HG03039 (cell line): ENCODE results near the gene RPL9.
"Not testable (repeated sequence)": the region's sequence is repeated elsewhere in the genome, so short reads cannot be mapped to it uniquely, and the experiment has no call there.

Source experiments
- ATAC-seq: cut with Tn5 transposase; IDR thresholded peaks from one replicate; pipeline ENCODE4 v1.9.1; 2021; ENCODE audit warnings: mild to moderate bottlenecking, moderate library complexity; ENCODE audit not compliant: unreplicated experiment

RPL9 gene

DNA sequence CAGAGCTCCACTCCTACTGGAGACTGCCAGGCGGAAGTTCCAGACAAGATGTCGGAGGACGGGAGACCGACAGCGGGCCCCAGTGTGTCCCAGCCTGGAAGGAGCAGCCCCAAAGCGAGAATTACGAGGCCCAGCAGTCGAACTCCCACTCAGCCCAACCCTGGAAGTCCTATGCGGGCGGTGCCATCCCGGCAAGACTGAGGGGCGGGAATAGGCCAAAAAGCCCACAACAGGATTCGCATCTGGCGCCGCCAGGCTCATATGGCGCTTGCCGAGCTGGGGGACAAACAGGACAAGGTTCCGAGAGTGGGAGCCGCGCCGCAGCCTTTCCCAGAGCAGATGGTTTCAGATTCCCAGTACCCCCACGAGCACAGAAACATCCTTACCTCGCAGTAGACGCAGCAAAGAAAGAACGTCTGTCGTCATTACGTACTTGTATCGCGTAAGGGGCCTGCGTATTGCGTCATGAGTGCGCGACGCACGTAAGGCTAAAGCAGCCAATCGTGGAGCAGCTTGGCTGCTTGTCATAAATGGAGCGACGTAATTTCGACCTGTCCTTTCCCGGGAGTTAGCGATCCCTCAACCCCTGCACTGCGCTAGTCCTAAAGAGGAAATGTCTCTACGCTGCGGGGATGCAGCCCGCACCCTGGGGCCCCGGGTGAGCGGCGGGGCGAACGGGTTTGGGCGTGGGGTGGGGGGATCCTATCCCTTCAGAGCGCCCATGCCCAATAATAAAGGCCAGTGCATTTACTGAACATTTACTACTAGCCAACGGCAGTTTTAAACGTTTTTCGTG lies at the start of gene RPL9, which contains the start of gene LIAS:
RPL9 (minus strand) TSS at position 418 of the 796 bp plus-strand sequence. CDS start 483 bp downstream, outside the sequence.
LIAS (plus strand) TSS at position 552 of the 796 bp plus-strand sequence; CDS start at position 614, 62 bp downstream.
- ATAC-seq = peak; percentile 86

DNA sequence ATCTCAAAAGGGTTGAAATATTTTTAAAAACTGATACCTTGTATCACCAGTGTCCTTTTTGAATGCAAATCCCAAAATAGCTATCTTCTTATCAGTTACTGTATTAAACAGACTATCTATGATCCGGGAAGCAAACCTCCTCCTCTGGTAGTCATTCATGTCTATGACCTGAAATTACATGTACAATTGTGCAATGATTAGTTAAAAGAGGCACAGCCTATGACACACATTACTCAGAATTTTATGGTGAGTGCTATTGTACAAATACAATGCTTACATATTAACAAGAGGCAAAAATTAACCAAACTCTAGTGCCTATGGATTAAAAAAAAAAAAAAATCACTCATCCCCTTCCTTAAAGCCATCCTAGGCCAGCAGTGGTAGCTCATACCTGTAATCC lies 46.9 kb upstream of the RPL9 start:
- ATAC-seq = no peak

DNA sequence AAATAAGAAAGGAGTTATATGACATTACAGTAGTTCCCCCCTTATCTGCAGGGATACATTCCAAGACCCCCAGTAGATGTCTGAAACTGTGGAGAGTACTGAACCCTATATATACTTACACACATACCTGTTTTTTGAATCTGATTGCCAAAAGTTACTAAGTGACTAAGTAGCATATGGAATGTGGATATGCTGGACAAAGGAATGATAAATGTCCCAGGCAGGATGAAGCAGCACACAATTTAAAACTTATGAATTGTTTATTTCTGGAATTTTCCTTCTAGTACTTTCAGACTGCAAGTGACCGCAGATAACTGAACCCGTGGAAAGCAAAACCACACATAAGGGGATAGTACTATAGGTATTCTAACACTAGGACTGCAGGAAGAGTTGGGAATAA lies 45.8 kb upstream of the RPL9 start:
- ATAC-seq = no peak

DNA sequence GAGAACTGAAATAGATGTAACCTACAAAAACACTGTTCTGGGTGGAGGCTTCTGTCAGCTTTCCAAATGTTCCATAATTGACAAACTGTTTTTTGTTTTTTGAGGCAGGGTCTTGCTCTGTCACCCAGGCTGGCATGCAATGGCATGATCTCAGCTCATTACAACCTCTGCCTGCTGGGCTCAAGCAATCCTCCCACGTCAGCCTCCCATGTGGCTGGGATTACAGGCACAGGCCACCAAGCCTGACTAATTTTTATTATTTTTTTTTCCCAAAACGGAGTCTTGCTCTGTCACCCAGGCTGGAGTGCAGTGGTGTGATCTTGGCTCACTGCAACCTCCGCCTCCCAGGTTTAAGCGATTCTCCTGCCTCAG lies 43.9 kb upstream of the RPL9 start:
- not testable (repeated sequence) for ATAC-seq

DNA sequence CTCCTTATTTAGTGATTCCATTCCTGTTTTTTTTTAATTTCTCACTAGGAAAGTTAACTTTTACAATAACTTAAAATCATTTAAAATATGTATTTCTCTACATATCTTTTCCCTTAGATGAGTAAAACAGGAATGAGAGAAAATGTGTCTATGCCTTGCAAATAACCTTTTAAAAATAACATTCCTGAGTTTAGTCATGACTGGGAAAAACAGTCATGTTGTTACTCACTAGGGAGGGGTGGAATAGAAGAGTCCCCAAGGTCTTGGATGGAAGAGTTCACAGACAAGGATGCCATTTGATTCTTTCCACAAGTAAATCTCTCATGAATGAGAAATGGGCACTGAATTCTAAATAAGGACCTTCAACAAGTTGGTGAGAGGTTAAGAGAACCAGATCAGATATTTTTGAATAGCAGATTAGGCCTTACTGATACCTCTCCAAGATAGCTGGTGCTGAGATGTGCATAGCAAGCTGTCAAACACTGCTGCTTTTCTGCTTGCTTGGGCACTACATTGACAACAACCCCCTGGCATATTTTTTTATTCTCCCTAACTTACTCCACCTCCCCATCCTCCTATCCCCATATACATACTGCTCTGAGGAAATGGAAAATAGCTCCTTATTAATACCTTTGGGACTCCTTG lies 43.4 kb upstream of the RPL9 start:
- no peak for ATAC-seq

DNA sequence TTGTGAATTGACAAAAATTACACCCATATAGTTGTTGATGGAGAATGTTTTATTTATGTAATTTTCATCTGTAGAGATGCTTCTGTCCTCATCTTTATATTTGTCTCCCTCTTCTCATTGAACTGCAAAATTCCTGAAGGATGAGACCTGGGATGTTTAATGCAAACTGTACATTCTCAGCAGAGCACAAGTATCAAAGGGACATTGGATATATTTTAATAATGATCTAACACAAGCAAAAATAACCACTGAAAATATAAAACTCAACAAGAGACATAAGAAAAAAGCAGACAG lies 40.0 kb upstream of the RPL9 start:
- no peak for ATAC-seq

DNA sequence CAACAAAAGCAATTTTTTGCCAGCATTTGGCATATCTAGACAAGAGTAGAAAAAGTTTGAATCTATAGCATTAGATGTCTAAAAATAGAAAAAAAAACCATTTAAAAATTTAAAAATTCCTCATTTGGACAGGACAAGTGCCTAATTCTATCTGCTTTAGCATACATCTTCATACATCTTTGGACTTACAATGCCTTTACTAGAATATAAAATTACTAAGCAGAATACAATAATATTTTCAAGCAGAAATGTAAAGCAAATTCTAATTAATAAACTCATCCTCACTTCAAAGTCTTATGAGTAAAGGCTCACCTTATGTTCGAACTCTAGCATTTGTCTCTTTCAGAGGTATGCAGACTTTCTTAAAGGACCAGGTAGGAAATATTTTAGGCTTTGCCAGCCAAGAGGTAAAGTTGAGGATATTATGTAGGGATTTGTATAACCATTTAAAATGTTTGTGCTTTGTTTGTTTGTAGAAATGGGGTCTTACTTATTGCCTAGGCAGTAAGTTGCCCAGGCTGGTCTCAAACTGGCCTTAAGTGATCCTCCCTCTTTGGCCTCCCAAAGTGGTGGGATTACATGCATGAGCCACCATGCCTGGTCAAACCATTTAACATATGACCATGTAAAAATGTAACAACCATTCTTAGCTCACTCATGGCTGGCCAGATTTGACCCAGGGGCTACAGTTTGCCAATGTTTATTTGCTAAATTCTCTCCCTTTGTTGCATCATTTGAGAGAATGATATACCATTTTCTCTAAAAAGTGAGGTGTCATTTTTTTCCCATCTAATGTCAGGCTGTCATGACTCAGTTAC lies 39.4 kb upstream of the RPL9 start:
- ATAC-seq = no peak

DNA sequence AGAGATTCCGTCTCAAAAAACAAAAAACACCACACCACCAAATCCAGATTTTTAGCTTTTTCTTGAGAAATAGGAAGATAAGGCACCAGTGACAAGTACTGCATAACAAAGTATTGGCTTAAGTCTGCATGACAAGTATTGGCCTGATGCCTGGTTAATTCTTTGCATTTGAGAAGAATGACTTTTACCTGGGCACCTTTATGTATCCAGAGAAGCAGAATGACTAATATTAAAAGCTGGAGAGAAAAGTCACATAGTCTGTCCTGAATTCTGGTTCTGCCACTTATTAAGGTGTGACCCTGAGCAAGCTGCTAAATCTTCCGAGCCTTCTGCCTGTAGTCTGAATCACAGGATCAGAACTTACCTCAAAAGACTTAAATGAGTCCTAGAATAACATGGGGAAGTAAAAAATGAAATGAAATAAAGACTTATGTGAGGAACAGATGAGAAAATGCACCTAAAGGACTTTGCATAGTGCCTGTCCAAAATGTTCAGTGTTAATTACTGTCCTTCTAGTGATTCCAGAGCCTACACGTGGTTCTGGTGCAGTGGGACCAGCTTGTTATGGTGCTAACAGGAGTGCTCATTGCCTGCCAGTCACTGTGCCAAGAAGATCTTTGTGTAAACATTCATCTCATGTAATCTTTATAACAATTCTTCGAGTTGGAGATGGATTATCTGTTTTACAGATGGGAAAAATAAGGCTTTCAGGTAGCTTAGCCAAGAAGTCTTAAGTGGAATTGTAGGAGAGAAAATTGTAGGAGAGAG lies 36.9 kb upstream of the RPL9 start:
- ATAC-seq = no peak

DNA sequence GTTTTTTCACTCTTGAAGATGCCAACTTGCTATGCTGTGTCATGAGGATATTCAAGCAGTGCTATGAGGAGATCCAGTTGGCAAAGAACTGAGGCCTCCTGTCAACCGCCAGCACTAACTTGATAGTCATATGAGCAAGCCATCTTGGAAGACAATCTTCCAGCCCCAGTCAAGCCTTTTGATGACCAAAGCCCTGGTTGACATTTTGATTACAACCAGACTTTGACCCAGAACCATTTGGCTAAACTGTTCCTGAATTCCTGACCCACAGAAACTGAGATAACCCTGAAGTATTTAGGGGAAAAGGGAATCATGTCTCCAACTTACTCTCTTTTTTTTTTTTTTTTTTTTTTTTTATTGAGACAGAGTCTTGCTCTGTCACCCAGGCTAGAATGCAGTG lies 35.6 kb upstream of the RPL9 start:
- no peak for ATAC-seq

DNA sequence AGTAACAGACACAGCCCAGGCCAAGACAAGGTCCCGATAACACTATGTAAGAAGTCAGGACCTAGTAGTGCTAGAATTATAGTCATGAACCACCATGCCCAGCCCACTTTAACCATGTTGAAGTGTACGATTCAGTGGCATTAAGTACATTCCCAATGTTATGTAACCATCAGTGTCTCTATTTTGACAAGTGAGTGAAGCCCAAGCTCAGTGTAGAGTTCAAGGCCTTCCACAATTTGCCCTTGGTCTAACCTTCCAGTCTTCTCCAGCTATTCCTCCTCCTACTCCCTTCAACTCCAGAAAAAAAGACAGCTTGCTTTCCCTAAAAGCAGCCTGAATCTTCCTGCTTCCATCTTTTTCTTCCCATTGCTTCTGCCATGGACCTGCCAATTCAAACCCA lies 31.6 kb upstream of the RPL9 start:
- ATAC-seq = no peak

DNA sequence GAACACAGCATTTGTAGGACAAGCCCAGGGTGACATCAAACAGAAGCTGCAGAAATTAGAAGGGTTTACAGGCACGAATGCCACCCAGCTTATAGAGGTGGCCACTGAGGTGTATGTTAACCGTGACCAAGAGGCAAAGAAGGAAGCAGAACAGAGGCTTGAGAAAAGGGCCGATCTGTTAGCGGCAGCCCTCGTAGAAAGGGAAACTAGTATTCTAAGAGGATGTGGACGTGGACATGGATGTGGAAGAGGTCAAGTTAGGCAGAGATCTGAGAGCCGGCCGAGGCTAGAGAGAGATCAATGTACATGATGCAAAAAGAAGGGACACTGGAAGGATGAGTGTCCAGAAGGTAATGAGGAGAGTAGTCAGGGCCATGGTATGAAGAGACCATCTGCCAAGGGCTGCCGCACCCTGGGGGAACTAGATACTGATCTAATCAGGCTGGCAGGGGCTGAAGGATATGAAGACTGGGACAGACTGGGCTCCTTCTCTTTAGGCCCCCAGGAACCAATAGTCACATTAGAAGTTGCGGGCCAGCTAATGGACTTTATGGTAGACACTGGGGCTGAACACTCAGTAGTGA lies 27.6 kb upstream of the RPL9 start:
- no peak for ATAC-seq

DNA sequence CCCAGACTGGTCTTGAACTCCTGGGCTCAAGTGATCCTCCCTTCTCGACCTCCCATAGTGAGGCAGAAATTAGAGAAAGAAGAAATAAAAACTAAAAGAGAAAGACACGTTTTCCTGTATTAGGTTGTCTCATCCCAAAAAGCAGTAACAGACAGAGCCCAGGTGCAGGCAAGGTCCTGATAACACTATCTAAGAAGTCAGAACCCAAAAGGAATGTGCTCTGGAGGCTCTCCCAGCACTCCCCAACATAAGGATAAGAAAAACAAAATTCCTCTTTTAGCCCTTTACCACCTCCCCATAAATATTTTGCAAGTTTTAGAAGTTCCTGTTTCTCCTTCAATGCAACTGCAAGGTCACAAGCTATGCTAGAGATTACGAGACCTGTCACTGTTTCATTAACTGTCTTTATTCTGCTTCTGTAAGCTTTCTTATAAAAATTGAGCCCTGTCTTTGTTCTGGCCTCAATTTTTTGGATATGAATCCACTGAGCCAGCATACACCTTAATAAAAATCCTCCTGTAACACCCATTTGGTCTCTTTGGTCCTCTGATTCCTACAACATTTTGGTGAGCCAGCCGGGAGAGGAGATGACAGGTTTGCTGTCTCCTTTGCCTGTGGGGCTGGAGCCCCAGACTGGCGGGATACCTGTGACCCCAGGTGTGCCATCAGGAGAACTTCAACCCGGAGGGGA lies 26.0 kb upstream of the RPL9 start:
- no peak for ATAC-seq

DNA sequence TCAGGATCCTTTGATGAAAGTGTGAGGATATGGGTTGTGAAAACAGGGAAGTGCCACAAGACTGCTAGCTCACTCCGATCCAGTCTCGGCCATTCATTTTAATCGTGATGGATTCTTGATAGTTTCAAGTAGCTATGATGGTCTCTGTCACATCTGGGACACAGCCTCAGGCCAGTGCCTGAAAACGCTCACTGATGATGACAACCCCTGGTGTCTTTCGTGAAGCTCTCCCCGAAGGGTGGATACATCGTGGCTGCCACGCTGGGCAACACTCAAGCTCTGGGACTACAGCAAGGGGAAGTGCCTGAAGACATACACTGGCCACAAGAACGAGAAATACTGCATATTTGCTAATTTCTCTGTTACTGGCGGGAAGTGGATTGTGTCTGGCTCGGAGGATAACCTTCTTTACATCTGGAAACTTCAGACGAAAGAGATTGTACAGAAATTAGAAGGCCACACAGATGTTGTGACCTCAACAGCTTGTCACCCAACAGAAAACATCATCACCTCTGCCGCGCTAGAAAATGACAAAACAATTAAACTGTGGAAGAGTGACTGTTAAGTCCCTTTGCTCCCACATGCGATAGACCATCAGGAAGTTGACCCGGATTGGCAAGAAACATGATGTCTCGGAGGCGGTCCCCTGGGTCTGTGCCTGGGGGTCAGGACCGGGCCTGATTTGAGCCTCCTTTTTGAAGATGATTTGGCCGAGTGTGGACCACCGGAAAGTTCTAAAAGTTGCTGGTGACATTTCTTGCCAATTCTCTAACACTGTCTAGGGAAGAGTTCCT lies 22.4 kb upstream of the RPL9 start:
- no peak for ATAC-seq

DNA sequence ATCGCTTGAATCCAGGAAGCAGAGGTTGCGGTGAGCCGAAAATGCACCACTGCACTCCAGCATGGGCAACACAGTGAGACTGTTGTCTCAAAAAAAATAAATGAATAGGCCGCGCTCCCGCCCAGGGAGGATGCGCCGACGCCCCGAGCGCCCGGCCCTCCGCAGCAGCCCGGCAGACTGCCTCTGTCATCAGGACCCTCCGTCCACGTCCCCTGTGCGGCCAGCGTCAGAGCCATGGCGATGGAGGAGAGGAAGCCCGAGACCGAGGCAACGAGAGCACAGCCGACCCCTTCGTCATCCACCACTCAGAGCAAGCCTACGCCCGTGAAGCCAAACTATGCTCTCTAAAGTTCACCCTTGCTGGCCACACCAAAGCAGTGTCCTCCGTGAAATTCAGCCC lies 21.5 kb upstream of the RPL9 start:
- ATAC-seq = no peak

DNA sequence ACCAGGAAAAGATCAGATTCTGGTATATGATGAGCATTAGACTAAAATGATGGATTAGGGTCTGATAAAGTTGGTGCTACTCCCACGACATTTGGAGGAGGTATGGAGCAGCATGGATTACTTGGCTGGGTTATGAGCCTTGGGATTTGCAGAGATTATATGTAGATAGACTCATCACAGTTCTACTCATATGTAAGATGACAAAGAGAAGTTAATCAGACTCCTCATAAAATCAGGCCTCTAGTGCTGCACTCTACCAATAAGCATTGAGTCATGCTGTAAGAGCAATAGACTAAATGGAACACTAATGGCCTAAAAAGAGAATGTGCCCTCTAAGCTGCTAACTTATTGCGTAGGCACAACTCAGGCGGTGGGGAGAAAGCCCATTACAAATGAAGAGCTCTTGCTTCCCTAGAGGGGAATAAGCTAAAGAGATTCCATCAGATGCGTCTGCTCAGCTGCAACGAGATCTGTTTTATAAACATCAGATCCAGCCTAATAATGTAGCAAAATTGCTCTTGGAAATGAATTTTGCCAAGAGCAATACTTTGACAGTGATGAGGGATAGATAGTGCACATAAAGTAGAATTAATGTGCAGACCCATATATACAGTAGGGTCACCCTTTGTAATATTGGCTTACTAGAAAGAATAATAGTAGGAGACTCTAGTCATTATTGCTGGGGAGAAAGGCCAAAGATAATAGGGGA lies 17.6 kb upstream of the RPL9 start:
- no peak for ATAC-seq

DNA sequence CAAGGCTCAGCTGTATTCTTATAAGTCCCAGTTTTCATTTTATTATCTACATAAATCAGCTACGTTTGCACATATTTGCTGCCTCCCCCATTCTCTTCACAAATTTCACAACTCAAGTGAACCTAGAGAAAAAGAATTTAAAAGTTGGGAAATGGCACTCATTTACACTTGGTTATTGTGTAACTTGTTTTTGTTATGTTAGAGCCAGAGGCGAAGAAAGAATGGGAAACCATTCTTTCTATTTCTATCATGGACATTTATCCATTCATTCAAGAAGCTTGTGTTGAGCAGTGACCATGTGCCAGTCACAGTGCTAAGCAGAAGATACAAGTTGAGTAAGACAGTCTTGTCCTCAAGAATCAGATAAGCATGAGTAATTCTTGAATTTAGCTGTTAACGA lies 13.7 kb upstream of the RPL9 start:
- ATAC-seq = no peak

DNA sequence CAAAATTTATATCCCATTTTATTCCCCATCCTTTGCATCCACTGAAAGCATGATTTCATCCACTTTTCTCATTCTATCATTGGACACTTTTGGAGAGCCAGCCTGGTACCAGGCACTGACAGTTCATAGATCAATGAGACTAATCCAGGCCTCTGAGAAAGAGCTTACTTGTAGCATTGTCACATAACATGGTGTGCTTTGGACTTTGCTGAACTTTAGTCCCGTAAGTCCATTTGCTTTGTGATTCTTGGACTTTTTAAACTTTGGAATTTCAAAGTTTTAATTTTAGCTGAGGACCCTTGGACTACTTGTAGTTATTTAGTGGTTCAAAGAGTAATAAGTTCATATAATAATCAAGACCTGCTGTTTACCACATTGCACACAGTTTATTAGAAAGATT lies 11.7 kb upstream of the RPL9 start:
- ATAC-seq = no peak

DNA sequence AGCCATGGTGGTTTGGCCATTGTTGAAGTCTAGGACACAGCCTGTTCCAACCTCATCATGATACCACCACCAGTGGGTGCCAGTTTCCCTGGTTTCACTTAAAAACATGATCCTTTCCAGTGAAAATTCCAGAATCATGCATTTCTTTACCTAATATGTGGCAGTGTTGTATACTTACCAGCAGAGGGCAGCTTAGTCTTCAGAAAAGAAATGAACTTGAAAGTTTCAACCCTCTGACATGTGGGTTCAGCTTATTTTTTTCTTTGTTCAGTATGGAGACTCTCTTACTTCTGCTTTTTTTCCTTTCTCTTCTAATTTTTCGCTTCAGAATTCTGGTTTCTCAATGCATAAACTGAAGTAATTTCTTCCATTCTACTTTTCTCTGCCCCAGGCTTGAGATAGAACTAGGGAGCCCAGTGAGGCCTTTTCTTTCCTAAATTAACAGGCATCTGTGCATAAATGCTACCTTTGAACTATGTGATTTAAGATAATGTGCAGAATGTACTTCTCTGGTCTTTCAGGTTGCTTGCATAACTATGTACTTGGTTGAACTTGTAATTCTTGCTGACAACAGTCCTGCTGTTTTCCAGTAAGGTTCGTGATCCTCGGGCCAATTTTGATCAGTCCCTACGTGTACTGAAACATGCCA lies 10.8 kb upstream of the RPL9 start:
- peak; percentile 75 for ATAC-seq
